BE2C (cell line): ENCODE measurements around the gene NDUFS1.
A peak's percentile ranks its signal among the peaks of the same experiment; 100 is the strongest.

Source experiments
- DNase-seq: peaks from one replicate; pipeline ENCODE4 v3.0.0-alpha.2; 2020
- H3K27me3 ChIP-seq: fragments of 250-450 bp; sonication (Bioruptor Pico); 2 replicates; pipeline ENCODE4 v1.5.1; 2020; ENCODE audit warnings: mild to moderate bottlenecking
- H3K36me3 ChIP-seq: fragments of 250-450 bp; sonication (Bioruptor Pico); 2 replicates; pipeline ENCODE4 v1.5.1; 2020; ENCODE audit warnings: mild to moderate bottlenecking
- H3K4me1 ChIP-seq: fragments of 250-450 bp; sonication (Bioruptor Pico); 2 replicates; pipeline ENCODE4 v1.5.1; 2020
- H3K4me3 ChIP-seq: 2 replicates; pipeline ENCODE4 v1.5.1; 2011; ENCODE audit warnings: low read depth, low read length
- H3K9me3 ChIP-seq: fragments of 250-450 bp; sonication (Bioruptor Pico); 2 replicates; pipeline ENCODE4 v1.5.1; 2020
- TF ChIP-seq, protein P1 (sequence below): IDR thresholded peaks from 2 replicates; pipeline ENCODE4 v1.5.1; 2012; ENCODE audit warnings: mild to moderate bottlenecking, low read depth, low read length

Gene NDUFS1

DNA sequence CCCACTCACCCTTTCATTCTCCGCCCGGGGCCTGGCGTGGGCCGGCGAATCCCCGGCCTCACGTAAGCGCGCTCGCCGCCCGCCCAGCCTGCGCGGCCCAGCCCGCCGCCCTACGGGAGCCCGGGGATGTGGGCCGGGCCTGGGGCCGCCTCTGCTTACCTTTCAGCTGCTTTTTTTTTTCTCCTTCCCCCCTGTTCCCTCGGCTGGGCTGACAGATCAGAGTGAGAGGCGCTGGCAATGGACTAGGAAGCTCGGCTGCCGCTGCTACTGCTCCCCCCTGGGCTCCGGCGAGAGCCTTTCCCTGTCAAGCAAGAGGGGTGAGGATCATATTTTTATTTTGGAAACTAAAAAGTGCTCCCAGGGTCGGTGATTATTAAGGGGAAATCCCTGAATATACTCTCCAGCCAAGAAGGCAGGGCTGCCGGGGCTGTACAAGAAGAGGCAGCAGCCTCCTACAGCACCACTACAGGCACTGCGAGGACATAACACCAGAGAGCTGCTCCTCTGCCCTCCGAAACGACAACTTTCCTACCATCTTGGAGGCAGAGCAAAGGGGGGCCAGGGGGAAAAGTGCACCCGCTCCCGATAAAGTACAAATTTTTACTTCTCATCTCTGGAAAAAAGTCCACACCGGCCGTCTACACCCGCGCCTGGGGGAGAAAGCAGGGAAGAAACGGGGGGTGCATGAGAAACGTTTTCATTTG, 73.3 kb downstream of the NDUFS1 start, which contains the start of gene INO80D:
TSS of gene INO80D (minus strand) at position 433 of the 704 bp plus-strand sequence. CDS start 23,158 bp downstream, outside the sequence.
- Histone ChIP-seq H3K4me3 (peak within 1 kb of the TSS; percentile 89), H3K36me3 (peaks cover 8% of the 10 kb centered on the region; the same call in 1 of the 2 replicates), H3K4me1 (no peaks in the 10 kb centered on the region; the same call in 1 of the 2 replicates), H3K27me3 (no peaks in the 10 kb centered on the region), H3K9me3 (no peaks in the 10 kb centered on the region)
- DNase-seq, result peak; percentile 85
- TF ChIP-seq, protein P1, sequence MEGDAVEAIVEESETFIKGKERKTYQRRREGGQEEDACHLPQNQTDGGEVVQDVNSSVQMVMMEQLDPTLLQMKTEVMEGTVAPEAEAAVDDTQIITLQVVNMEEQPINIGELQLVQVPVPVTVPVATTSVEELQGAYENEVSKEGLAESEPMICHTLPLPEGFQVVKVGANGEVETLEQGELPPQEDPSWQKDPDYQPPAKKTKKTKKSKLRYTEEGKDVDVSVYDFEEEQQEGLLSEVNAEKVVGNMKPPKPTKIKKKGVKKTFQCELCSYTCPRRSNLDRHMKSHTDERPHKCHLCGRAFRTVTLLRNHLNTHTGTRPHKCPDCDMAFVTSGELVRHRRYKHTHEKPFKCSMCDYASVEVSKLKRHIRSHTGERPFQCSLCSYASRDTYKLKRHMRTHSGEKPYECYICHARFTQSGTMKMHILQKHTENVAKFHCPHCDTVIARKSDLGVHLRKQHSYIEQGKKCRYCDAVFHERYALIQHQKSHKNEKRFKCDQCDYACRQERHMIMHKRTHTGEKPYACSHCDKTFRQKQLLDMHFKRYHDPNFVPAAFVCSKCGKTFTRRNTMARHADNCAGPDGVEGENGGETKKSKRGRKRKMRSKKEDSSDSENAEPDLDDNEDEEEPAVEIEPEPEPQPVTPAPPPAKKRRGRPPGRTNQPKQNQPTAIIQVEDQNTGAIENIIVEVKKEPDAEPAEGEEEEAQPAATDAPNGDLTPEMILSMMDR, result peak; percentile 61

DNA sequence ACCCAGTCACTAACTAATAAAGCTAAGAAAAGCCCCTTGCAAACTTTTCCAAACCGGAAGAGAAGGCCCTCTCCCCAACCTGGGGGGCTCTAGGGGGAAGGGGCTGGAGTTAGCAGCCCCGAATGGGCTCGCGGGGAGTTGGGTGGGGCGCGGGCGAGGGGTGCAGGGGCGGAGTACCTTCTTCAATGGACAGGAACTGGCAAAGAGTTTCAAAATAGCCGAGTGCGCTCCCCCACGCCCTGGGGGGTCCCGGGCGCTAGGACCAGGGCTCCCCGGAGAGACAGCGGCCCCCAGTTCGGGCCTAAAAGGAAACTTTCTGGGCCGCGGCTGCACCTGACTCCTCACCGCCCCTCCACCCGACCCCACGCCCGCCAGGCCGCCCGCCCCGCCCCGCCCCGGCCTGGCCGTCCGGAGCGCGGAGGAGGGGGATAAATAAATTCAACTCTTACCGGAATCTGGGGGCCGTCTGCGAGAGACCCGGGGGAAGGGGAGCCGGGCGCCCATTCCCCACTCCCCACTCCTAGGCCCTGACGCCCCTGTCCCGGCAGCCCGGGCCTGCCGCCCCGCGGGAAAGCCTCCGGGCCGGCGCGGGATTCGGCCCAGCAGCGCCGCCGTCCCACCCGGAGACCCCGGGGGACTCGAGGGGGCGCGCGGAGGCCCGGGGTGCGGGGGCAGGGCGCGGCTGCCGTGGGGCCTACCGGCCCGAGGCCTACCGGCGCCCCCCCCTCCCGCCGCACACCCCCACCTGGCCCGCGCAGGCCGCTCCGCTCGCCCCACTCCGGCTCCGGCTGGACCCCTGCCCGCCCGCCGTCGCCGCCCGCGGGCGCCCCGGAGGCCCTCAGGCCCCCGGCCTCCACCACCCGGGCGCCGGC, 74.1 kb downstream of the NDUFS1 start:
- Histone ChIP-seq H3K9me3 (no peaks in the 10 kb centered on the region), H3K4me3 (peak overlapping the region; percentile 89), H3K4me1 (no peaks in the 10 kb centered on the region; the same call in 1 of the 2 replicates), H3K27me3 (no peaks in the 10 kb centered on the region), H3K36me3 (peaks cover 4% of the 10 kb centered on the region)
- DNase-seq, result peak; percentile 45
- TF ChIP-seq, protein P1, result no peak

DNA sequence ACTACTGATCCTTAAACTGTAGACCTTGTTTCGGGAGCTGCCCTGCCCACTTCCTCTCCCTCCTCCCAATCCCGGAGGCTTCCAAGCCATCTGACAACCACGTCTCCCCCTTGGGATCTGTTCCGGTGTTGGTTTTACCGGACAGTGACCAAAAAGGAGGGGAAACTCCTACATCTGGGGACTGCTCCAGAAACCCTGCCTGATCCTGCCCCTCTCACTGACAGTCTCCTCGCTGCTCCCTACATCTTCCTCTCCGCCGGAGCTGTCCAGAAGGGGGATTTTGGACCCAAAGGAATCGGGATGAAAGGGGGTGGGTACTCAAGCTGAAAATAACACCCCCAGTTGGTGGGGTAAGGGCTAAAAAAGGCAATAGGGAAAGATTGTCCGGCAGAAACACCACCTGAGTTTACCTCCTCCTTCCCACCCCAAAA, 74.8 kb downstream of the NDUFS1 start:
- no peaks in the 10 kb centered on the region; the same call in 1 of the 2 replicates for H3K4me1 ChIP-seq
- TF ChIP-seq, protein P1, result no peak
- no peaks in the 10 kb centered on the region for H3K27me3 ChIP-seq
- DNase-seq, result peak; percentile 67
- peaks cover 4% of the 10 kb centered on the region for H3K36me3 ChIP-seq
- peak overlapping the region; percentile 62 for H3K4me3 ChIP-seq
- no peaks in the 10 kb centered on the region for H3K9me3 ChIP-seq

DNA sequence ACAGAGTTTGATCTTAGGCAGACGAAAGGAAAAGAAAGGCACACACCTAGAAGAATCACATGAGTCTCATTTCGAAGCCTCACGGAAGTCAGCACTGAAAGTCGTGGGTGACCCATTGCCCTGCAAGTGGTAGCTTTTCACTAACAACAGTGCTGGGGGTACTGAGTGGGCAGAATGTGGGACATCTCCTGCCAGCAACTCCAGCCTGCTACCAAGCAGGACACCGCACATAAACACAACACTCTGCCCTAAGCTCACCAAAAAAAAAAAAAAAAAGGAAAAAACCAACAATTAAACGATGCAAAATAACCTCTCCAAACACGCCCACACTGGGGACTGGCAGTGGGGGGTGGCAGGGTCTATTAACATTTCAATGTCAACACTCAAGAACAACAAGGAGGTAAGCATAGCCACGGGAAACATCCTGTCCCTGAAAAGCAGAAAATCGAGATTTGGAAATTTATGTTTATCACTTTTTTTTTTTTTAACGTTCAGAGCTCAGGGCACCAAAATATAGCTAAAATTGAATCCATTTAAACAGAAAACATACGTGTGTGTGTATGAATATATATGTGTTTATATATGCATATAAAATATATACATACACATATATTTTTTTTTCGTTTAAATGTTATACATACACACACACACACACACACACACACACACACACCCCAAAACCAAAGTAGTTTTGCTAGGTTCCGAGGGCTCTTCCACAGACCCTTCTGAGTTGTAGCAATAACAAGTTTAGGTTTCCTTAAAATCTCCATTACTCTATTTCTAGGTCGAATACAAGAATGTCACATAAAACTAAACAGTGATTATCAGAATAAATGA, 75.4 kb downstream of the NDUFS1 start:
- Histone ChIP-seq H3K27me3 (no peaks in the 10 kb centered on the region), H3K36me3 (peaks cover 4% of the 10 kb centered on the region), H3K9me3 (no peaks in the 10 kb centered on the region), H3K4me3 (peak overlapping the region; percentile 62), H3K4me1 (no peaks in the 10 kb centered on the region; the same call in 1 of the 2 replicates)
- DNase-seq, result no peak
- TF ChIP-seq, protein P1, result no peak

DNA sequence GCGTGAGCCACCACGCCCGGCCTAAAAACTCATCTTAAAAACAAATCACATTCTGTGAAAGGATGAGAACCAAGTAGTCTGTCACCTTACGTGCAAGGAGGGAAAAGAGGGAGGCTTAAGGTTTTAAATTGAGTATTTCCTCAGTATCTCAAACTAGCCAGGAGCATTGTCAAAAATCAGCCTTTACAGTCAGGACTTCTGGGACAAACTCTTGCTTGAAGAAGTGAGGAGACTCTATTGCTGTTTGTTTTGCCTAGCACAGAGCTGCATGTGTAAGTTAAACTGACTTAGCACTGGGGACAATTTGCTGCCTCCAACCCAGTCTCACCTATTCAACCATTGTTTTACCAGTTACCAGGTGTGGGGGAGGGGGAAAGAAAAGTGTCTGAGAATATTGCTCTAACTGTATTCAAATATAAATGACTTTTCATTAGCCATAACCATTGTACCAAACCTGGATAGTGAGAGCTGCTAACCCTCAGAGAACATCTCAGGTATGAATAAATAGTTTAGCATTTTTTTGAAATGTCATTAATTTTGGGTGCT, 76.9 kb downstream of the NDUFS1 start:
- Histone ChIP-seq H3K4me1 (no peaks in the 10 kb centered on the region; the same call in 1 of the 2 replicates), H3K27me3 (no peaks in the 10 kb centered on the region), H3K9me3 (no peaks in the 10 kb centered on the region), H3K36me3 (no peaks in the 10 kb centered on the region; the same call in 1 of the 2 replicates), H3K4me3 (no peak overlapping the region)
- DNase-seq, result no peak
- TF ChIP-seq, protein P1, result no peak
